Parathyroid adenoma (tissue), 2 donors: ENCODE data around the gene ZDHHC14.
"Not testable (repeated sequence)": the region's sequence is repeated elsewhere in the genome, so short reads cannot be mapped to it uniquely, and the experiment has no call there.

Experiments
- H2AFZ ChIP-seq: fragments of 300-600 bp; sonication (generic); one replicate; pipeline ENCODE4 v1.7.0; 2017; ENCODE audit warnings: antibody characterized with exemption, mild to moderate bottlenecking
- H3K27ac ChIP-seq: fragments of 300-600 bp; sonication (generic); one replicate; pipeline ENCODE4 v1.7.0; 2017
- H3K27me3 ChIP-seq: fragments of 300-600 bp; sonication (generic); one replicate; pipeline ENCODE4 v1.7.0; 2017; ENCODE audit warnings: low read length; ENCODE audit not compliant: control insufficient read depth, insufficient read depth
- H3K36me3 ChIP-seq: fragments of 300-600 bp; sonication (generic); one replicate; pipeline ENCODE4 v1.7.0; 2017; ENCODE audit warnings: low read length; ENCODE audit not compliant: control insufficient read depth, insufficient read depth
- H3K4me1 ChIP-seq: fragments of 300-600 bp; sonication (generic); one replicate; pipeline ENCODE4 v1.7.0; 2017; ENCODE audit warnings: control low read depth
- H3K4me2 ChIP-seq: fragments of 300-600 bp; sonication (generic); one replicate; pipeline ENCODE4 v1.7.0; 2017; ENCODE audit warnings: low read length
- H3K4me3 ChIP-seq: fragments of 300-600 bp; sonication (generic); one replicate; pipeline ENCODE4 v1.7.0; 2017; ENCODE audit warnings: low read depth, low read length
- H3K79me2 ChIP-seq: fragments of 300-600 bp; sonication (generic); one replicate; pipeline ENCODE4 v1.7.0; 2017; ENCODE audit warnings: control low read depth
- H3K9ac ChIP-seq: fragments of 300-600 bp; sonication (generic); one replicate; pipeline ENCODE4 v1.7.0; 2017; ENCODE audit warnings: mild to moderate bottlenecking
- H3K9me3 ChIP-seq: fragments of 300-600 bp; sonication (generic); one replicate; pipeline ENCODE4 v1.7.0; 2017; ENCODE audit warnings: low read length; ENCODE audit not compliant: control insufficient read depth
- TF ChIP-seq, protein P1 (sequence below): fragments of 300-600 bp; sonication (generic); IDR thresholded peaks from one replicate; pipeline ENCODE4 v1.7.0; 2017; ENCODE audit warnings: antibody characterized with exemption, mild to moderate bottlenecking
- donor health status: primary hyperparathyroidism.

The ZDHHC14 gene

DNA sequence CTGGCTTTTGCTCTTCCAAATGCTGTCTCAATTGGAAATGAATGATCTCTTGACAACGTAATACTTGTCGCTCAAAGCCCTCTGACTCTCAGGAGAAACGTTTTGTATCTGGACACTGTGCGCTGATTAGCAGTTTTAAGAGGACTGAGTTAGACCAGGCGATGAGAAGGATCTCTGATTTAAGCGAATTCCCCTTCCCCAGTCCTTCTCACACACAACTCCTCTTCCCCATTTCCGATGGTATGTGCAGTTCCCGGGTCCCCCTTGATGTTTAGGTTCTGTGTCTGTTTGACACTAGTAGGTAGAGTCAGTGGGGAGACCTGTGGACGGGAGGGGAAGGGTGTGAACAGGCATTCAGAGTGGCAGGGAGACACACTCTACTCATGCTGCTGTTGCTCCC lies 2.5 kb downstream of the ZDHHC14 start:
- H3K27ac ChIP-seq, result no peak overlapping the region
- no peak overlapping the region for H3K9ac ChIP-seq
- H3K4me3 ChIP-seq, result no peak overlapping the region

DNA sequence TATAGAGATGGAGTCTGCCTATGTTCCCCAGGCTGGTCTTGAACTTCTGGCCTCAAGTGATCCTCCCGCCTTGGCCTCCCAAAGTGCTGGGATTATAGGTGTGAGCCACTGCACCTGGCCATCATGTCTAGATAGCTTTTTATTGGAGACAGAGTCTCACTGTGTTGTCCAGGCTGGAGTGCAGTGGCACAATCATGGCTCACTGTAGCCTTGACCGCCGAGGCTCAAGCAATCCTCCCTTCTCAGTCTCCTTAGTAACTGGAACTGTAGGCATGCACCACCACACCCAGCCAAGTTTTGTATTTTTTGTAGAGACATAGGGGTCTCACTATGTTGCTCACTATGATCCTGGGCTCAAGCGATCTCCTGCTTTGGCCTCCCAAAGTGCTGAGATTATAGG lies 4.0 kb downstream of the ZDHHC14 start:
- not testable (repeated sequence) for H3K27me3 ChIP-seq, H3K27ac ChIP-seq, H3K4me3 ChIP-seq, H3K9me3 ChIP-seq, H2AFZ ChIP-seq, H3K36me3 ChIP-seq, H3K9ac ChIP-seq, H3K4me2 ChIP-seq, H3K4me1 ChIP-seq
- H3K79me2 ChIP-seq, result peaks cover 10% of the 10 kb centered on the region

More for the DNA sequence above, 2.5 kb downstream of the ZDHHC14 start:
- Histone ChIP-seq H3K27me3 (no peaks in the 10 kb centered on the region), H3K79me2 (peaks cover 10% of the 10 kb centered on the region), H2AFZ (no peak overlapping the region), H3K4me2 (peak overlapping the region; percentile 78), H3K36me3 (no peaks in the 10 kb centered on the region), H3K4me1 (peaks cover 6% of the 10 kb centered on the region), H3K9me3 (no peaks in the 10 kb centered on the region)
- TF ChIP-seq, protein P1, sequence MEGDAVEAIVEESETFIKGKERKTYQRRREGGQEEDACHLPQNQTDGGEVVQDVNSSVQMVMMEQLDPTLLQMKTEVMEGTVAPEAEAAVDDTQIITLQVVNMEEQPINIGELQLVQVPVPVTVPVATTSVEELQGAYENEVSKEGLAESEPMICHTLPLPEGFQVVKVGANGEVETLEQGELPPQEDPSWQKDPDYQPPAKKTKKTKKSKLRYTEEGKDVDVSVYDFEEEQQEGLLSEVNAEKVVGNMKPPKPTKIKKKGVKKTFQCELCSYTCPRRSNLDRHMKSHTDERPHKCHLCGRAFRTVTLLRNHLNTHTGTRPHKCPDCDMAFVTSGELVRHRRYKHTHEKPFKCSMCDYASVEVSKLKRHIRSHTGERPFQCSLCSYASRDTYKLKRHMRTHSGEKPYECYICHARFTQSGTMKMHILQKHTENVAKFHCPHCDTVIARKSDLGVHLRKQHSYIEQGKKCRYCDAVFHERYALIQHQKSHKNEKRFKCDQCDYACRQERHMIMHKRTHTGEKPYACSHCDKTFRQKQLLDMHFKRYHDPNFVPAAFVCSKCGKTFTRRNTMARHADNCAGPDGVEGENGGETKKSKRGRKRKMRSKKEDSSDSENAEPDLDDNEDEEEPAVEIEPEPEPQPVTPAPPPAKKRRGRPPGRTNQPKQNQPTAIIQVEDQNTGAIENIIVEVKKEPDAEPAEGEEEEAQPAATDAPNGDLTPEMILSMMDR, result no peak

DNA sequence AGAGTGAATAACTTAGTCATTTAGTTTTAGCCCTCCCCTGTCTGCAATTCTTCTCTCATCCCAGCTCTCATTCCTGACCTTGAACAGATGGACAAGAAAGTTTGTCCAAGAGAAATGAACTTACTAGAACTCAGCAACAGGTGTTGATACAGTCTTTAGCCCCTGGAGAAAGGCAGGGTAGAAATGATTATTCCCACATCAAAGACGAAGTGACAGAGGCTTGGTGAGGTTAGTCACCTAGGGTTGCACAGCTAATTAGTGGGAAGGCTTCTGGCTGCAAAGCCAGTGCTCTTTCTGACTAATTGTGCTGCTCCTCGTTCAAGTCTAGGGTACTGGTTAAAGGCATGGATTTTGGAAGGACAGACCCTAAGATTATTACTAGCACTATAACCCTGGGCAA lies 4.5 kb downstream of the ZDHHC14 start:
- Histone ChIP-seq H3K4me2 (no peak overlapping the region), H2AFZ (no peak overlapping the region), H3K36me3 (peaks cover 3% of the 10 kb centered on the region), H3K27me3 (no peaks in the 10 kb centered on the region), H3K27ac (no peak overlapping the region), H3K4me1 (peaks cover 6% of the 10 kb centered on the region), H3K4me3 (no peak overlapping the region), H3K79me2 (peaks cover 13% of the 10 kb centered on the region), H3K9ac (no peak overlapping the region), H3K9me3 (no peaks in the 10 kb centered on the region)
- TF ChIP-seq, protein P1, result no peak

DNA sequence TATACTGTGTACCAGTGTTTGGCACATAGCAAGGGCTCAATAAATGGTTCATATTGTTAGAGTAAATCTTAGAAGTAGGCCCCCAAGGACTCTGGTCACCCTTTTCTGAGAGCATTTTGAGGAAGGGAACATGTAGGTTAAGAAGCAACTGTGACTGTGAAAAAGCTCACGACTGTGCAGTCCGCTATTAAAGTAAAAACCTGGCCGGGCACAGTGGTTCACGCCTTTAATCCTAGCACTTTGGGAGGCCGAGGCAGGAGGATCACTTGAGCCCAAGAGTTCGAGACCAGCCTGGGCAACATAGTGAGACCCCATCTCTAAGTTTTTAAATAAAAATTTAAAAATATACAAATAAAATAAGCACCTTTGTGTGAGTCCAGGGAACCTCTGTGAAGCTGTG lies 5.0 kb downstream of the ZDHHC14 start:
- H3K4me1 ChIP-seq, result peaks cover 6% of the 10 kb centered on the region
- H2AFZ ChIP-seq, result no peak overlapping the region
- no peak overlapping the region for H3K4me2 ChIP-seq
- H3K9me3 ChIP-seq, result no peaks in the 10 kb centered on the region
- no peak overlapping the region for H3K9ac ChIP-seq
- peaks cover 3% of the 10 kb centered on the region for H3K36me3 ChIP-seq
- no peaks in the 10 kb centered on the region for H3K27me3 ChIP-seq
- H3K4me3 ChIP-seq, result no peak overlapping the region
- H3K27ac ChIP-seq, result no peak overlapping the region
- TF ChIP-seq, protein P1, result no peak
- H3K79me2 ChIP-seq, result peaks cover 17% of the 10 kb centered on the region

DNA sequence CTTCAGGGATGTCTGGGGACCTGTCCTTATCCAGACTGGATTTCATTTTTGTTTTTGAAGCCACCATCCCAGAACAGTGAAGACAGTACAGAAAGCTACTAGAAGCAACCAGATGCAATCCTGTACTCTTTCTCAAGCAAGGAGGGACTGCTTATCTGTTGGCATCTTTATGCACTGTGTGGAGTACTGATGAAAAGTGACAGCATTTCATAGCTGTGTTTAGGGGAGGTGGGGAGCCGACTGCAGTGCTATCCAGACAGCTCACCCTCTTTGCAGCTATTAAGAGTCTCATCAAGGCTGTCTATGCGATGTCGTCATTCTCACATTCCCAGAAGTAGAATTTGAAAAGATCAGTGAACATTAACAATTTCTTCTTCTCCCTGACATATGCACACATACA lies 5.5 kb downstream of the ZDHHC14 start:
- H3K27me3 ChIP-seq, result no peaks in the 10 kb centered on the region
- no peak overlapping the region for H3K4me3 ChIP-seq
- peaks cover 3% of the 10 kb centered on the region for H3K36me3 ChIP-seq
- H3K9me3 ChIP-seq, result no peaks in the 10 kb centered on the region
- TF ChIP-seq, protein P1, result no peak
- H3K27ac ChIP-seq, result no peak overlapping the region
- no peak overlapping the region for H2AFZ ChIP-seq
- H3K79me2 ChIP-seq, result peaks cover 22% of the 10 kb centered on the region
- no peak overlapping the region for H3K4me2 ChIP-seq
- H3K4me1 ChIP-seq, result peaks cover 6% of the 10 kb centered on the region
- no peak overlapping the region for H3K9ac ChIP-seq
